Parathyroid adenoma (tissue), 2 donors: ENCODE data around the gene MDP1.
A peak's percentile ranks its signal among the peaks of the same experiment; 100 is the strongest.

Source experiments
- H2AFZ ChIP-seq: fragments of 300-600 bp; sonication (generic); one replicate; pipeline ENCODE4 v1.7.0; 2017; ENCODE audit warnings: antibody characterized with exemption, mild to moderate bottlenecking
- H3K27ac ChIP-seq: fragments of 300-600 bp; sonication (generic); one replicate; pipeline ENCODE4 v1.7.0; 2017
- H3K27me3 ChIP-seq: fragments of 300-600 bp; sonication (generic); one replicate; pipeline ENCODE4 v1.7.0; 2017; ENCODE audit warnings: low read length; ENCODE audit not compliant: control insufficient read depth, insufficient read depth
- H3K36me3 ChIP-seq: fragments of 300-600 bp; sonication (generic); one replicate; pipeline ENCODE4 v1.7.0; 2017; ENCODE audit warnings: low read length; ENCODE audit not compliant: control insufficient read depth, insufficient read depth
- H3K4me1 ChIP-seq: fragments of 300-600 bp; sonication (generic); one replicate; pipeline ENCODE4 v1.7.0; 2017; ENCODE audit warnings: control low read depth
- H3K4me2 ChIP-seq: fragments of 300-600 bp; sonication (generic); one replicate; pipeline ENCODE4 v1.7.0; 2017; ENCODE audit warnings: low read length
- H3K4me3 ChIP-seq: fragments of 300-600 bp; sonication (generic); one replicate; pipeline ENCODE4 v1.7.0; 2017; ENCODE audit warnings: low read depth, low read length
- H3K79me2 ChIP-seq: fragments of 300-600 bp; sonication (generic); one replicate; pipeline ENCODE4 v1.7.0; 2017; ENCODE audit warnings: control low read depth
- H3K9ac ChIP-seq: fragments of 300-600 bp; sonication (generic); one replicate; pipeline ENCODE4 v1.7.0; 2017; ENCODE audit warnings: mild to moderate bottlenecking
- H3K9me3 ChIP-seq: fragments of 300-600 bp; sonication (generic); one replicate; pipeline ENCODE4 v1.7.0; 2017; ENCODE audit warnings: low read length; ENCODE audit not compliant: control insufficient read depth
- TF ChIP-seq, protein P1 (sequence below): fragments of 300-600 bp; sonication (generic); IDR thresholded peaks from one replicate; pipeline ENCODE4 v1.7.0; 2017; ENCODE audit warnings: antibody characterized with exemption, mild to moderate bottlenecking
- donor health status: primary hyperparathyroidism.

The MDP1 gene

DNA sequence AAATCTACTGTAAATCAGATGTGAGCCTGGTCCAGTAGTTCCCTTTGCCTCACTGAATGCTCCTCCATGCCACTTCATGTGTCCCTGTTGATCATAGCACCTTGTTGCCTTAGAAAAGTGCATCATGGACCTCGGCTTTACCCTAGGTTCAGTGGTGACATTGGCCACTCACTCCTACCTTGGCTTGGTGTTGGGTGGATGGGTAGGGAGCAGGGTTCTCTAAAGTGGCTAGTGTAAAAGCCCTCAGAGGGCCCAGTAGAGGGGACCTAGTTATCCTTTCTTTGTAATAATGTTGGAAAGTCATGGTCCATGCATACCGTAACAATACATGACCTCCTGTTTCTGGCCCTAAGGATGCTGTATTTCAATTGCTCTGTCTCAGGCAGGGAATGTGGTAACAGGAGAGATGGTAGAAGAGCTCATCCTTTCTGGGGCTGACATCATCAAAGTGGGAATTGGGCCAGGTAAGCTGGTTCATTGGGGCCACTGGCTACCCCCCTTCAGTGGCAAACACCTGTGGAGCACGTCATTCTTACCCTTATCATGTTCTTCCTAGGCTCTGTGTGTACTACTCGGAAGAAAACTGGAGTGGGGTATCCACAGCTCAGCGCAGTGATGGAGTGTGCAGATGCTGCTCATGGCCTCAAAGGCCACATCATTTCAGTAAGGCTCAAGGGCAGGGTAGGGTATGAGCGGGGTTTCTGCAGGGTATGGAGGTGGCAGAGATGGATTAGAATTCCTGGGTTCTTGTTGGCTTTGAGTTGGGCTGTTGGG, 21.0 kb upstream of the MDP1 start:
- Histone ChIP-seq H3K9ac (no peak overlapping the region), H2AFZ (no peak overlapping the region), H3K9me3 (no peaks in the 10 kb centered on the region), H3K36me3 (peaks cover 24% of the 10 kb centered on the region), H3K4me3 (peak overlapping the region; percentile 100), H3K4me2 (peak overlapping the region; percentile 98), H3K27ac (peak overlapping the region; percentile 98), H3K4me1 (peaks cover 58% of the 10 kb centered on the region), H3K79me2 (peaks cover 28% of the 10 kb centered on the region), H3K27me3 (no peaks in the 10 kb centered on the region)
- TF ChIP-seq, protein P1, sequence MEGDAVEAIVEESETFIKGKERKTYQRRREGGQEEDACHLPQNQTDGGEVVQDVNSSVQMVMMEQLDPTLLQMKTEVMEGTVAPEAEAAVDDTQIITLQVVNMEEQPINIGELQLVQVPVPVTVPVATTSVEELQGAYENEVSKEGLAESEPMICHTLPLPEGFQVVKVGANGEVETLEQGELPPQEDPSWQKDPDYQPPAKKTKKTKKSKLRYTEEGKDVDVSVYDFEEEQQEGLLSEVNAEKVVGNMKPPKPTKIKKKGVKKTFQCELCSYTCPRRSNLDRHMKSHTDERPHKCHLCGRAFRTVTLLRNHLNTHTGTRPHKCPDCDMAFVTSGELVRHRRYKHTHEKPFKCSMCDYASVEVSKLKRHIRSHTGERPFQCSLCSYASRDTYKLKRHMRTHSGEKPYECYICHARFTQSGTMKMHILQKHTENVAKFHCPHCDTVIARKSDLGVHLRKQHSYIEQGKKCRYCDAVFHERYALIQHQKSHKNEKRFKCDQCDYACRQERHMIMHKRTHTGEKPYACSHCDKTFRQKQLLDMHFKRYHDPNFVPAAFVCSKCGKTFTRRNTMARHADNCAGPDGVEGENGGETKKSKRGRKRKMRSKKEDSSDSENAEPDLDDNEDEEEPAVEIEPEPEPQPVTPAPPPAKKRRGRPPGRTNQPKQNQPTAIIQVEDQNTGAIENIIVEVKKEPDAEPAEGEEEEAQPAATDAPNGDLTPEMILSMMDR: no peak

DNA sequence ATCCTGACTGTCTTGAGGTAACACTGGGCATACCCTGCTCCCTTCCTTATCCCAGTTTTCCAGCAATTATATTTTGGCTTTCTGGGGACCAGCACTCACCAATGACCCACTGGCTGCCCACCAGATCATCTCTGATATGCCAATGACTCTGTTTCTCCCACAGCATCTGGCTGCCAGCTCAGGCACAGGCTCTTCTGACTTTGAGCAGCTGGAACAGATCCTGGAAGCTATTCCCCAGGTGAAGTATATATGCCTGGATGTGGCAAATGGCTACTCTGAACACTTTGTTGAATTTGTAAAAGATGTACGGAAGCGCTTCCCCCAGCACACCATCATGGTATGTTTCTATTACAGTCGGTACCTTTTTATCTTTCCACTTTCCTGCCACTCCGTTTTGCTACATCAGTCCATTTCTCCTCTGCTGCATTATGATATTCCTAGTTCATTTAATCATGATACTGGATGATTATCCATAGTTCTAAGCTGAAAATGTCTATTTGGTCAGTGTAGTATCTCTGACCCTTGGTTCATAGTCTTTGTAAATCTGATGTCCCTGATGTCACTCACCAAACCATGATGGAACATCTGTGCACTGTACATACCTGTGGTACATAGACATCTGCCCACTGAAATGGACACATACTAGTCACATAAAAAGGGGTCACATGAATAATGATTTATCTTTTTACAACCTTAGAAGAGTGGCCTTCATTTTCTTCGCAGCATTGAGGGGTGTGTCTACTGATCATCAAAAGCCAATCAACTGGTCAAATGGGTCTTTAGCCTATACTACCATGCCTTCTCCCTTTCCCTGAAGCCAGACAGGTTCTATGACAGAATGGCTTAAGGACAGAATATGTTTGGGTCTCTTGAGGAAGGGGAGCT, 20.2 kb upstream of the MDP1 start:
- Histone ChIP-seq H3K27ac (peak overlapping the region; percentile 98), H2AFZ (no peak overlapping the region), H3K27me3 (no peaks in the 10 kb centered on the region), H3K4me1 (peaks cover 60% of the 10 kb centered on the region), H3K4me3 (peak overlapping the region; percentile 100), H3K4me2 (peak overlapping the region; percentile 98), H3K36me3 (peaks cover 23% of the 10 kb centered on the region), H3K79me2 (peaks cover 21% of the 10 kb centered on the region), H3K9ac (no peak overlapping the region), H3K9me3 (no peaks in the 10 kb centered on the region)
- TF ChIP-seq, protein P1: no peak

DNA sequence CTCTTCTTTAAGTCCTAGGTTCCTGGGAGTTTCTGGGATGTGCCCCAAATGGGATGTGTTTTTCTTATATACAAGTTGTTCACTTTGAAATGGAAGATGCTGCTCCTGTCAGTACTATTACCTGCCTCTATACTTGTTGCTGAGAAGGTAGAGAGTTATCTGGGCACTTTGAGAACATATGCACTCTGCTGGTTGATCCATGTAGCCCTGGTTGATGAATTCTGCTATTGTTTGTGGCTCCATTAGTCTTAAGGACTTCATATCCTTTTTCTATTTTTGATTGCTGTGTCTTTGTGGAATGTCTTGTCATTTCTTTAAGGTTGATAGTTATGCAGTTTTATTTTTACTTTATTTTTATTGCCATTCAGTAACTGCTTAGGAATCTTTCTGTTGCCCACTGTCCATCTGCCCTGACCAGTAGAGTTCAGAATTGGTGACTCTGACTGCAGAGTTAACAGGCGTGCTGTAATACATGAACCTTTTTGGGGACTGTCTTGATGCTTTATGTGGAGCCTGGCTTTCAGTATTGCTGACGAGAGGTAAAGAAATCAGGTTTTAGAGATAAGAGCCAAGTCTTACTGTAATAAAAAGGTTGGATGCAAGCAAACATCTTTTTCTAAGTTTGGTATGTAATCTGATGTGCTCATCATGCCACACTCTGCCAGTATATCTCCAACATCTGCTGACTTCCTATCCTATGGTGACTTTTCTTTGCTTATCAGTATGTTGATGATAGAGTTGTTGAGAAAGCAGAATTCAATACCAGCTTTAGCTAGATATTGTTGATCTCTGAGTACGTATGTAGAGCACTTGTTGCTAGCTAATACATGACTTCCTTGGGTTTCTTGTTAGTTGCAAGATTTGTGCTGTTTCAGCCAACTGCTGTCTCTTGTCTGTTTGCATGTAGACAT, 18.5 kb upstream of the MDP1 start:
- H2AFZ ChIP-seq: no peak overlapping the region
- H3K4me3 ChIP-seq: peak overlapping the region; percentile 100
- TF ChIP-seq, protein P1: no peak
- peaks cover 6% of the 10 kb centered on the region for H3K36me3 ChIP-seq
- peak overlapping the region; percentile 98 for H3K27ac ChIP-seq
- peak overlapping the region; percentile 98 for H3K4me2 ChIP-seq
- H3K9ac ChIP-seq: no peak overlapping the region
- no peaks in the 10 kb centered on the region for H3K9me3 ChIP-seq
- H3K4me1 ChIP-seq: peaks cover 56% of the 10 kb centered on the region
- H3K79me2 ChIP-seq: peaks cover 12% of the 10 kb centered on the region
- H3K27me3 ChIP-seq: no peaks in the 10 kb centered on the region

DNA sequence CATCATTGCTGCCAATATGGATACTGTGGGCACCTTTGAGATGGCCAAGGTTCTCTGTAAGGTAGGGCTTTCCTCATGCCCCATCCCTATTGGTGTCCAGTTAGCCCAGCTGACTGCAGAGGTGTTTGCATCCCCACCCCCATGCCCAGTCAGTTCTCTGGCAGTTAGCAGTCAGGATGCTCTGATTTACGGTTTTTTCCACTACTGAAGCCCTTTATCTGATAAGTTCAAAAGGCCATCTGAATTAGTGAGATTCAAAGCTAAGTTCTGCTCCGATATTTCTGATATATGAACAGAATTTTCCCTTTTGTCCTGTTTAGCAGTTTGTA, 17.6 kb upstream of the MDP1 start:
- peaks cover 56% of the 10 kb centered on the region for H3K4me1 ChIP-seq
- H3K9ac ChIP-seq: no peak overlapping the region
- H2AFZ ChIP-seq: peak overlapping the region; percentile 68

More for the DNA sequence above, 17.6 kb upstream of the MDP1 start:
- H3K27ac ChIP-seq: peak overlapping the region; percentile 98
- H3K27me3 ChIP-seq: no peaks in the 10 kb centered on the region
- peaks cover 2% of the 10 kb centered on the region for H3K36me3 ChIP-seq
- H3K9me3 ChIP-seq: no peaks in the 10 kb centered on the region
- peaks cover 8% of the 10 kb centered on the region for H3K79me2 ChIP-seq
- H3K4me3 ChIP-seq: peak overlapping the region; percentile 100
- H3K4me2 ChIP-seq: peak overlapping the region; percentile 98
- TF ChIP-seq, protein P1: no peak
